Measurements from ENCODE around the gene CIAPIN1. TPM values are rescaled to one million over a fixed set of nuclear protein-coding genes. Genes with fewer than 3 reads are reported as not detected.

Gene CIAPIN1
- polyA plus RNA-seq, 1 of the 3 experiments (the other 2 are of a cell fraction), result 43.6 TPM

DNA sequence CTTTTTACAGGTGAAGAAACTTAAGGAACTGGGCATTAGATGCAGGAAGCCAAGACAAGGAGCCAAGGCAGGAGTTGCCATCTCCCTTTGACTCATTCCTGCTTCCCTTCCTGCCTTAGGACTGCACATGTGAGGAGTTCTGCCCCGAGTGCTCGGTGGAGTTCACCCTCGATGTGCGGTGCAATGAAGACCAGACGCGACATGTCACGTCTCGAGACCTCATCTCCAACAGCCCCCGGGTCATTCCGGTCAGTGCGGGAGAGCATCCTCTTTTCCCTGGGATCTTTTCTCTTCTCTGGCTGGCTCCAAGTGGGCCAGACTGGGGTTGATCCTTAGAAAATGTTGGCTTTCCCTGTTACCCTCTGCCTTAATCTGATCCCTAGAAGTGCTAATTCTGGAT is 21.9 kb upstream of the CIAPIN1 start:
- TF ChIP-seq, protein P1, sequence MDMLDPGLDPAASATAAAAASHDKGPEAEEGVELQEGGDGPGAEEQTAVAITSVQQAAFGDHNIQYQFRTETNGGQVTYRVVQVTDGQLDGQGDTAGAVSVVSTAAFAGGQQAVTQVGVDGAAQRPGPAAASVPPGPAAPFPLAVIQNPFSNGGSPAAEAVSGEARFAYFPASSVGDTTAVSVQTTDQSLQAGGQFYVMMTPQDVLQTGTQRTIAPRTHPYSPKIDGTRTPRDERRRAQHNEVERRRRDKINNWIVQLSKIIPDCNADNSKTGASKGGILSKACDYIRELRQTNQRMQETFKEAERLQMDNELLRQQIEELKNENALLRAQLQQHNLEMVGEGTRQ (IDR thresholded peaks at IDR 0.05; ENCODE audit: borderline replicate concordance, low read depth, low read length), result no peak
- TF ChIP-seq MXI1 (IDR thresholded peaks at IDR 0.05; ENCODE audit: low read depth, low read length), result no peak
- no peak for TF ChIP-seq TEAD4 (IDR thresholded peaks at IDR 0.05; ENCODE audit: borderline replicate concordance, insufficient read depth)
- TF ChIP-seq ELF1 (IDR thresholded peaks at IDR 0.05), result no peak
- no peak for TF ChIP-seq YY1 (IDR thresholded peaks at IDR 0.05; ENCODE audit: low read depth)
- no peak for TF ChIP-seq TCF12 (IDR thresholded peaks at IDR 0.05)
- TF ChIP-seq SIN3A (IDR thresholded peaks at IDR 0.05; ENCODE audit: borderline replicate concordance, low read depth, low read length), result no peak
- TF ChIP-seq, protein P2, sequence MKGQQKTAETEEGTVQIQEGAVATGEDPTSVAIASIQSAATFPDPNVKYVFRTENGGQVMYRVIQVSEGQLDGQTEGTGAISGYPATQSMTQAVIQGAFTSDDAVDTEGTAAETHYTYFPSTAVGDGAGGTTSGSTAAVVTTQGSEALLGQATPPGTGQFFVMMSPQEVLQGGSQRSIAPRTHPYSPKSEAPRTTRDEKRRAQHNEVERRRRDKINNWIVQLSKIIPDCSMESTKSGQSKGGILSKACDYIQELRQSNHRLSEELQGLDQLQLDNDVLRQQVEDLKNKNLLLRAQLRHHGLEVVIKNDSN (IDR thresholded peaks at IDR 0.05; ENCODE audit: borderline replicate concordance, low read depth), result no peak
- TF ChIP-seq RFX5 (IDR thresholded peaks at IDR 0.05; ENCODE audit: low read length), result no peak
- TF ChIP-seq, protein P3, sequence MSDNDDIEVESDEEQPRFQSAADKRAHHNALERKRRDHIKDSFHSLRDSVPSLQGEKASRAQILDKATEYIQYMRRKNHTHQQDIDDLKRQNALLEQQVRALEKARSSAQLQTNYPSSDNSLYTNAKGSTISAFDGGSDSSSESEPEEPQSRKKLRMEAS (IDR thresholded peaks at IDR 0.05; ENCODE audit: low read depth), result no peak
- no peak for TF ChIP-seq RCOR1 (IDR thresholded peaks at IDR 0.05; ENCODE audit: low read length)
- no peak overlapping the region for H2AFZ ChIP-seq (ENCODE audit: low read depth)
- H3K4me1 ChIP-seq (ENCODE audit: control insufficient read depth in 1 of 2, insufficient read depth in 2 of 2, low read depth in 1 of 2, low read length in 1 of 2), result peaks cover 2 to 53% of the 10 kb centered on the region in 2 experiments; a peak in 2 of 4 replicates
- peaks cover 4% of the 10 kb centered on the region for H3F3A ChIP-seq (replicated peaks; ENCODE audit: insufficient read depth)
- CTCF ChIA-PET, result interaction anchor here (1.1 to 21.0 kb wide), 2 partner anchors 45 to 52 kb away, joined by 3 to 354 read pairs; no protein-coding TSS in a partner anchor
- H3K79me2 ChIP-seq (ENCODE audit: insufficient read depth), result peaks cover 19% of the 10 kb centered on the region; the same call in 1 of the 2 replicates
- no peaks in the 10 kb centered on the region for H3K9me3 ChIP-seq
- peaks cover 58 to 89% of the 10 kb centered on the region in 2 experiments for H3K36me3 ChIP-seq (replicated peaks in 1 of 2; ENCODE audit: control insufficient read depth in 1 of 2, insufficient read depth in 2 of 2, low read length in 1 of 2)
- no peak overlapping the region for H3K4me2 ChIP-seq
- no peak overlapping the region for H3K9ac ChIP-seq
- 84% methylated on average over 8 of the region's 11 CpGs for WGBS (ENCODE audit: low lambda C conversion rate)
- H3K27me3 ChIP-seq (ENCODE audit: insufficient read depth), result no peaks in the 10 kb centered on the region
- no peaks in the 10 kb centered on the region for H3K9me2 ChIP-seq
- H3K4me3 ChIP-seq (ENCODE audit: low read depth in 2 of 2, low read length in 1 of 2), result no peak overlapping the region
- H4K20me1 ChIP-seq (ENCODE audit: insufficient read depth), result 0 out of 2 replicates have a peak, but pooled peaks cover 3% of the 10 kb centered on the region
- DNase-seq, result no peak
- peak overlapping the region in 1 of 2 experiments; percentile 95; a peak in 2 of 4 replicates for H3K27ac ChIP-seq (ENCODE audit: low read depth in 2 of 2, low read length in 1 of 2)
- POLR2A ChIA-PET, result no interaction called here

DNA sequence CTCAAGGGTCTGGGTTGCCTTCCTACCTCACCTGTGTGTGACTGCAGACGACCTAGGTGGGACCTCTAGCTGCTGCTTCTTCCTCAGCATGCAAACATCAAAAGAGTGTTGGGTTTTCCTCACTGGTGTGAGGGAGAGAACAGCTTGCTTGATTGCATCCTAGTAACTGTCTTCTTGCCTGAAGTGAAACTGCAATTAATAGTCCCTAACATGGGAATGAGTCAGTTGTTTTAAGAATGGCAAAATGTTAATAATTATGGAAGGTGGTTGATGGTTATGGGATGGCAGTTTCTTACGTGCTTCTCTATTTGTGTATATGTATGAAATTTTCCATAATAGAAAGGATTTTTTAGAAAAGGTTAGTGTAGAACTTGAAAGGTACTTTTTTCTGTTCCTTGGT is 21.2 kb upstream of the CIAPIN1 start:
- Histone ChIP-seq H3K9ac (no peak overlapping the region), H3K27ac (ENCODE audit: low read depth in 2 of 2, low read length in 1 of 2) (no peak overlapping the region), H3K4me1 (ENCODE audit: control insufficient read depth in 1 of 2, insufficient read depth in 2 of 2, low read depth in 1 of 2, low read length in 1 of 2) (peaks cover 8 to 51% of the 10 kb centered on the region in 2 experiments; a peak in 2 of 4 replicates), H3K27me3 (ENCODE audit: insufficient read depth) (no peaks in the 10 kb centered on the region), H2AFZ (ENCODE audit: low read depth) (no peak overlapping the region), H3K9me3 (no peaks in the 10 kb centered on the region), H3K36me3 (replicated peaks in 1 of 2; ENCODE audit: control insufficient read depth in 1 of 2, insufficient read depth in 2 of 2, low read length in 1 of 2) (peaks cover 62 to 85% of the 10 kb centered on the region in 2 experiments), H4K20me1 (ENCODE audit: insufficient read depth) (0 out of 2 replicates have a peak, but pooled peaks cover 3% of the 10 kb centered on the region), H3F3A (replicated peaks; ENCODE audit: insufficient read depth) (peaks cover 4% of the 10 kb centered on the region), H3K4me3 (ENCODE audit: low read depth in 2 of 2, low read length in 1 of 2) (no peak overlapping the region), H3K4me2 (no peak overlapping the region), H3K79me2 (ENCODE audit: insufficient read depth) (peaks cover 26% of the 10 kb centered on the region), H3K9me2 (no peaks in the 10 kb centered on the region)
- ChIA-PET POLR2A (no interaction called here), CTCF (interaction anchor here (0.6 to 21.0 kb wide), 4 partner anchors 8 to 51 kb away, joined by 3 to 354 read pairs (median 26); no protein-coding TSS in a partner anchor)
- WGBS (ENCODE audit: low lambda C conversion rate), result 98% methylated on average over 2 of the region's 2 CpGs
- no peak for DNase-seq
- TF ChIP-seq, protein P4, sequence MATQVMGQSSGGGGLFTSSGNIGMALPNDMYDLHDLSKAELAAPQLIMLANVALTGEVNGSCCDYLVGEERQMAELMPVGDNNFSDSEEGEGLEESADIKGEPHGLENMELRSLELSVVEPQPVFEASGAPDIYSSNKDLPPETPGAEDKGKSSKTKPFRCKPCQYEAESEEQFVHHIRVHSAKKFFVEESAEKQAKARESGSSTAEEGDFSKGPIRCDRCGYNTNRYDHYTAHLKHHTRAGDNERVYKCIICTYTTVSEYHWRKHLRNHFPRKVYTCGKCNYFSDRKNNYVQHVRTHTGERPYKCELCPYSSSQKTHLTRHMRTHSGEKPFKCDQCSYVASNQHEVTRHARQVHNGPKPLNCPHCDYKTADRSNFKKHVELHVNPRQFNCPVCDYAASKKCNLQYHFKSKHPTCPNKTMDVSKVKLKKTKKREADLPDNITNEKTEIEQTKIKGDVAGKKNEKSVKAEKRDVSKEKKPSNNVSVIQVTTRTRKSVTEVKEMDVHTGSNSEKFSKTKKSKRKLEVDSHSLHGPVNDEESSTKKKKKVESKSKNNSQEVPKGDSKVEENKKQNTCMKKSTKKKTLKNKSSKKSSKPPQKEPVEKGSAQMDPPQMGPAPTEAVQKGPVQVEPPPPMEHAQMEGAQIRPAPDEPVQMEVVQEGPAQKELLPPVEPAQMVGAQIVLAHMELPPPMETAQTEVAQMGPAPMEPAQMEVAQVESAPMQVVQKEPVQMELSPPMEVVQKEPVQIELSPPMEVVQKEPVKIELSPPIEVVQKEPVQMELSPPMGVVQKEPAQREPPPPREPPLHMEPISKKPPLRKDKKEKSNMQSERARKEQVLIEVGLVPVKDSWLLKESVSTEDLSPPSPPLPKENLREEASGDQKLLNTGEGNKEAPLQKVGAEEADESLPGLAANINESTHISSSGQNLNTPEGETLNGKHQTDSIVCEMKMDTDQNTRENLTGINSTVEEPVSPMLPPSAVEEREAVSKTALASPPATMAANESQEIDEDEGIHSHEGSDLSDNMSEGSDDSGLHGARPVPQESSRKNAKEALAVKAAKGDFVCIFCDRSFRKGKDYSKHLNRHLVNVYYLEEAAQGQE (IDR thresholded peaks at IDR 0.05; ENCODE audit: low read depth, low read length), result no peak
- no peak for TF ChIP-seq SIN3A (IDR thresholded peaks at IDR 0.05; ENCODE audit: borderline replicate concordance, low read depth, low read length)
- TF ChIP-seq, protein P1 (IDR thresholded peaks at IDR 0.05; ENCODE audit: borderline replicate concordance, low read depth, low read length), result no peak
- no peak for TF ChIP-seq MXI1 (IDR thresholded peaks at IDR 0.05; ENCODE audit: low read depth, low read length)
